GM18507 (cell line): Measurements from ENCODE around the gene TBX18.

Source experiments
- DNase-seq: peaks from one replicate; pipeline ENCODE4 v3.0.0; 2011; ENCODE audit warnings: low read depth; ENCODE audit not compliant: insufficient read length; ENCODE audit errors: extremely low spot score
- FAIRE-seq: peaks from 2 replicates; lab custom pipeline; 2011; peaks lifted over from hg19 to GRCh38; lab: Jason Lieb, UNC

Gene TBX18

DNA sequence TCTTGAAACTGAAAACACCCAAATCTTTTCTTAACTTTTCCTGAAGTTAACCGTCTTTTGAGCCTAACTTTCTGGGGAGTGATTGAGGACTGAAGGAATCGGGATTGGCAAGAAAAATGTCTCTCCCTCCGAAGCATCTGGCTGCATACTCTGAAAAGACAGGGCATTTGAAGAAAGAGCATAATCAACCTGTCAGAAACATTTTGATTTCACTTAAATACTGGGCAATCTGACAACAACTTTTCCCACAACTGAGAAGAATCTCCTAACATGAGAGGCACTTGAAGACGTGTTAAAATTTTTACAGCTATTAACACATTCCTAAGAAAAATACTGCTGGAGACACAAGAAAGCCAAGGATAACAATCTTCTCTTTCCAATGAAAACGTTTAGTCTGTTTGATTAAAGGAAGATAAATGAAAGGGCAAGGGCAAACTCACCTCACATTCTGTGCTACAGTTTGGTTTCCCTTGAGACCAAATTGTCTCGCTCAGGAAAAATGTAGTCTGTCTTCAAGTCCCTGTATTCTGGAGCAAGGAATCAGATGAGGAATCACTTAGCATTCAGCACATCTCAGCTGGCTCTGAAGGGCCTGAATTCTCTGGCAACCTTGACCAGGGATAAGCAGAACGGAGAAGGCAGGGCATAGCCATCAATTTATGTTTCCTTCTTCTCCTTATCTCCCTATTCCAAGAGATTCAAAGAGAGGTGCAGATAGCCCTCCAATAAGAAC, 76.1 kb downstream of the TBX18 start:
- DNase-seq (no peak), FAIRE-seq (no peak)

DNA sequence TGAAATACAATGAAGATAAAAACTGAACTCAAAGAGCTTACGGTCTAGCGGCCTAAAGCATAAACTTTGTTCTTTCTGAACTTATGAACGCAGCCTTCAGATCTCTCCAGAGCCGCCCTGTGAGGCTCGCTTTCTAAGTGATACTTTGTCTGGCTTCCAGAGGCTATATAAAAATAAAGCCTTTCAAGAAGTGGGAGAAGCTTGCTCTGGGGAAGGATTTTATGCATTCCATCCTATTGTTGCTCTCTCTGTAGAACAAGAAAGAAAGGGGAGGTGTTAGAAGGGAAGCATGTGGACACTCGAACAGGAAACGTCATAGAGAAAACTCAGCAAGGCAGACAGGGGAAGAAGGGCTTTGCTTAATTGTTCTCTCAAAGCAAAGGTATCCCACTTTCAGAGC, 77.0 kb downstream of the TBX18 start:
- DNase-seq: no peak
- no peak for FAIRE-seq

- DNase-seq: no peak
- peak; percentile 66 for FAIRE-seq
These were observed 78.3 kb downstream of the TBX18 start for GRCh38 chr6:84685983-84686584.

DNA sequence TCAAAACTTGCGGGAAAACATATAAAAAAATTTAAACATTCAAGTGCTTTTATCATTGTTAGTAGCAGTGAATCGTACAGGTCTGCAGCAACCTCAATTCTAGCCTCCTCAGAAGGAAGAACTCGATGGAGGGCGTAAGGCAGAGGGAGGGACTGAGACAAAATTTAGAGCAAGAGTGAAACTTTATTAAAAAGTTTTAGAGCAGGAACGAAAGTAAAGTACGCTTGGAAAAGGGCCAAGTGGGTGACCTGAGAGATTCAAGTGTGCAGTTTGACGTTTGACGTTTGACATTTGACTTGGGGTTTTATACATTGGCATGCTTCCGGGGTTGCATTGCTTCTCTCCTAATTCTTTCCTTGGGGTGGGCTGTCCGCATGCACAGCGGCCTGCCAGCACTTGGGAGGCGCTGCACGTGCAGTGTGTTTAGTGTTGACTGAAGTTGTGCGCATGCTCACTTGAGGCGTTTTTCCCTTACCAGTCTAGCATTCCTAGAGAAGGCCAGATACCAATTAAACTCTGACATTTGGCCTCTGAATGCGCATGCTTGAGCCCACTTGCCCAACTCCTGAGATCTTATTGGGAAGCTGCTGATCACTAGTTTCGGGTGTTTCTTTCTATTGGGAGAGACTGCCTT, 82.6 kb downstream of the TBX18 start:
- FAIRE-seq (no peak), DNase-seq (no peak)

DNA sequence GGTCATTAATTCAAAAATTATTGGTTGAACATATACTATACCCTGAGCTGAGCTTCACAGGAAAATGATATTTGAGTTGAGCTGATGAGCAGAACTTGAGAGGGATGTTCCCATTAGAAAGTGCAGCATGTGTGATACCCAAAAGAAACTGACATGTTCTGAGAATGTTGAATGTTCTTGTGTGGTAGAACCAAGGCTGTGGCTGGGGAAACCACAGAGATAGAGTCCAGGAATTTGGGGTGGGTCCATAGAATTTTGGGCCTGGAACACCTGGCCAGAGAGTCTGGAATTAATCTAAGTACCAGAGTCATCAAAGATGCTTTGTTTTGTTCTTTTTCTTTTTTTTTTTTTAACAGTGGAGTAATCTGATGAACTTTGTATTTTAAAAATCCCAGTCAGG, 88.7 kb downstream of the TBX18 start:
- FAIRE-seq: no peak
- no peak for DNase-seq

DNA sequence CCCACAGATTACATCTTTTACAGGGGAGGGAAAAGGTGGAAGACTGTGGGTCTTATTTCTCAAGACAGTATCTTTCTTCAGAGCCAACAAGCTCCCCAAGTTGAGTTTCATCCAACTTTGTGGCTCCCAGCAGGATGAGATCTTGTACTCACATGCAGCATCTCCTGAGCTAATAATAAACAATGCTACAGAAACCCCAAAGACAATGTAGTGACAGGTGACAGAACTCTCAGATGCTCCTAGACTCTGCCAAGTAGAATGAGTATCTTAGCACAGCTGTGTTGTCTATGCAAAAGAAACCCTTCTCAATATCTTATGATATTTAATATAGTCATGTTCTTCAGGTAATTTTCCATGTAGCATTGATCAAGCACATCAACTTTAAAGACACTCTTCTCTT, 90.0 kb downstream of the TBX18 start:
- DNase-seq: no peak
- FAIRE-seq: no peak

DNA sequence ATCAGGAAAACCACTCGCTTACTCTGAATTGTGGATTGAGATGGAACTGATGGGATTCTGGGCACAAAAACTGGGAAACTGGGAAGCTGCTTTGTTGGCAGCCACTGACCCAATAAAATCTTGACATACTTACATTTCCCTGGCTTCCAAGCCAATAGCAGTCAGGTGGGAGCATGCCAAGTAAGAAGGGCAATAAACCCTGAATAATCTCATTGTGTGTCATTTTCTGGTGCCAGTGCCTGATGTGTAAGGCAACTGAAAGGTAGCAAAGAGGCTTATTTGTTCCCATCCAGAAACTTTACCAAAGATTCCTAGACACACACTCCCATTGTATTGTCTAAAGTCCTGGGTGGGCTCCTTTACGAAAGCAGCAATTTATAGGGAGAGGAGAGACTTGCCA, 93.2 kb downstream of the TBX18 start:
- FAIRE-seq (no peak), DNase-seq (no peak)

DNA sequence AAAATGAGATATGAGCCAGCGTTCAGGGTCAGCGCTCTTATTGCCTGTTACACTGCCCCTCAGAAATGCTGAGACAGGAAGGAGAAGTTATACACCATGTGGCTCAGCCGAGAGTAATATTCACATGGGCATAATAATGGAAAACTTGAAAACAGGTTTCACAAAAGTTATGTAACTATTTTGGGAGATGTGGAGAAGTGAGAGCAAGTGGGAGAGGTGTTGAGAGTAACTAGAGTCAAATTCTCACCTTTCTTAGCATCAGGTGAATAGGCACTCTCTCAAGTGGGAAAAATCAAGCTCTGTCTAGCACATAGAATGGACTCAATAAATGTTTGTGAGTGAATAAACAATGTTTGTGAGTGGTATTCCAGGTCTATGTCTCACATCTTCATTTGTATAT, 94.5 kb downstream of the TBX18 start:
- FAIRE-seq (no peak), DNase-seq (no peak)

DNA sequence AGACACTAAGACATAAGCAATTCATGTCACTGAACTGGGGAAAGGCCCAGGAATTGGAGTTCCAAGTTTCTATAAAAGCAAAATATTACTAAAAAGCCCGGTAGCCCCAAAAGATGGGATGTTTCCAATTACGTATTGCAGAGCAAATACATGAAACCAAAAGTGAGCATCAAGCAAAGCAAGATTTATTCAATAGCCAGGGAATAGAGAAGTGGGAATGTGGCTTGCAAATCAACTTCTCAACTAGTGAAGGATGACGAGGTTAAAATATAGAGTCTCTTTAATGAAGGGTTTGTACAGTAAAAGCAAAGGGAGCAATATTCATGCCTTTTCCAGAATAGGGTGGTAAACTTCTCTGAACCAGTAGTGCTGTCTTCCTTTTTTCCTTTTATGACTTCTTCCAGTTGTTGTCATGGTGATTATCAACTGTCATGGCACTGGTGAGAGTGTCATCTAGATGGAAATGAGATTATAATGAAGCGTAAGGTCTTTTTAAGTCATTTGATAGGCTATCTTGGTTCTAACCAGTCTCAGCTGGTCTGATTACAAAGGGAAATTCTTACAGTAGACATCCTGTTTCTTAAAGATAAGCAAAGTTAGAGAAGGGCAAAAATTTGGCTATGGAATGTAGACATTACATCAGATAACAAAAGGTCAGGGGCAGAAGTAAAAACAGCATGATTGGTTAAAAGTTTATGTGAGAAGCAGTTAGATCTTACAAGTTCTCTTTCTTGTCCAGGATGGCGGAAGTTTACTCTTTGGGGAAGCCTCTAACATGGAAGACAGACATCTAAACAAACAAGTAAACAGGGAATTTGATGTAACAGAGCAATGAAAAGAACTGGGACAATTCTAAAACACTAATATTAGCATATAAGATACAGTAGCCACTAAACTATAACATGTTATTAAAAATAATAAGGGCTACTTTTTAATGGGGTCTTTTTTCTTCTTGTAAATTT, 96.9 kb downstream of the TBX18 start:
- FAIRE-seq: no peak
- no peak for DNase-seq

DNA sequence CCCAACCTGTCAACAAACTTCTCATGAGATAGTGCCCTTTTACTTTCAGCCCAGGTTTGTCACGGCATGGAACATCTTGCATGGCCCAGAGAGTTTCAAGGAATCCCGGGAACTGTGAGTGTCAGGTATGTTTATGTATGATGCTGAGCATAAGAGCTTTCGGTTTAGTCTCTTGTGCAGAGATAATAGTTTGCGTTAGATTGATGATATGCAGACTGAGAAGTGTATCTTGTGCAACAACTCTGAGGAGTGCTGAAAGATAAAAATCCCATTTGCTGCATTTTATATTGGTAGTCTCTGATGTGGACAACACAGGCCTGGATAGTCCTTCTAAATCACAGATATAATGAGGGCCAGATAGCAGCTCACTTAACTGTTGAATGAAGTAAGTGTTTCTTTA, 99.0 kb downstream of the TBX18 start:
- FAIRE-seq: no peak

GRCh38 chr6:84663866-84664265, 100.5 kb downstream of the TBX18 start:
- FAIRE-seq (no peak), DNase-seq (no peak)

More for the DNA sequence above, 99.0 kb downstream of the TBX18 start:
- no peak for DNase-seq

GRCh38 chr6:84657486-84657885, 106.9 kb downstream of the TBX18 start:
- FAIRE-seq: no peak
- no peak for DNase-seq

DNA sequence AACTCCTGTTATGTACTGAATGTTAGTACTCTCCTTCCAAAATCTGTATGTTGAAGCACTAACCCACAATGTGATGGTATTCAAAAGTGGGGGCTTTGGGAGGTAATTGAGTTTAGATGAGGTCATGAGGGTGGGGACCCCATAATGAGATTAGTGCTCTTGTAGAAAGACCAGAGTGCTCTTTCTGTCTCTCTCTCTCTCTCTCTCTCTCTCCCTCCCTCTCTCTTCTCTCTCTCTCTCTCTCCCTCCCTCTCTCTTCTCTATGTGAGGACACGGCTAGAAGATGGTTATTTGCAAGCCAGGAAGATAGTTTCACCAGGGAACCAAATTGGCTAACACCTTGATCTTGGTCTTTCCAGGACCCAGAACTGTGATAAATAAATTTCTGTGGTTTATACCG, 107.4 kb downstream of the TBX18 start:
- DNase-seq (no peak), FAIRE-seq (no peak)

DNA sequence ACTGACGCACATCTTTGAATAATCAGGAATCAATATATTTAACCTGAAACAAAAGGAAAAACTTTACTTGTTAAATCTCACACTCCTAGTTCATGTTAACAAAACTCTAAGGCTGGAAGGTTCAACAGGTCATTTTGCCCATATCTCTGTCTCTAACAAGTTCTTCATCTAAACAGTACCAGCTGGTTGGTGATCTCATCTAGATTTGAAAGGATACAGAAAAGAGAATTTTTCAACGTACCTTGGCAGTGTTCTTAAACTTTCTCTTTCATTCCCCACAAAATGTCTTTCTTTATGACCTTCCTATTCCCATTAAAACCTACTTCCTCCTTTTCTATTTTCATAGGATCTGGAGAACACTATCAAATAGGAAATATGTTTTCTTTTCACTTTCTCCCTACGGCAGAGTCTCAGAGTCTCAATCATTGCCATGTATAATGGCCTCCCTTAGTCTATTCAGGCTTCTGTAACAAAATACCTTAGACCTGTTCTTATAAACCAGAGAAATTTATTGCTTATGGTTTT, 111.3 kb downstream of the TBX18 start:
- DNase-seq: no peak
- no peak for FAIRE-seq

- DNase-seq (no peak), FAIRE-seq (no peak)
These were observed 111.9 kb downstream of the TBX18 start for GRCh38 chr6:84652356-84653026.

DNA sequence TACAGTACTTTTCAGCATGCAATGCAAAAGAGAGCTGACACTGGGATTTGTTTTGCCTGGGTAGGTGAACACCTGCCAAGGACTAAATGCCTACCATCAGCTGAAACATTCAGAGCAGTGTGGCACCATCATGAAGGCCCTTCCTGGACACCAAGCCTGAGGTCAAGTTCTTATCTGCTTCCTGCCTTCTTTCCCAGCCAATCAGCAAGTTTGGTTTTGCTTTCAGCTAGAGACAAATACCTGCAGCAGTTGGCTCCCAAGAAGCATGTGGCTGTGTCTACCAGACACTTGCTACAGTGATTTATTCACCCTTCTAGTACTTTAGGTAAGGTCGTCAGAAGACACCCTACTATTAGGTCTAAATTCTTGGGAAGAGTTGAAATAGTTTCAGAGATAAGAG, 112.8 kb downstream of the TBX18 start:
- no peak for DNase-seq

GRCh38 chr6:84648444-84648843, 116.0 kb downstream of the TBX18 start:
- no peak for FAIRE-seq
- DNase-seq: no peak

More for the DNA sequence above, 112.8 kb downstream of the TBX18 start:
- FAIRE-seq: no peak

DNA sequence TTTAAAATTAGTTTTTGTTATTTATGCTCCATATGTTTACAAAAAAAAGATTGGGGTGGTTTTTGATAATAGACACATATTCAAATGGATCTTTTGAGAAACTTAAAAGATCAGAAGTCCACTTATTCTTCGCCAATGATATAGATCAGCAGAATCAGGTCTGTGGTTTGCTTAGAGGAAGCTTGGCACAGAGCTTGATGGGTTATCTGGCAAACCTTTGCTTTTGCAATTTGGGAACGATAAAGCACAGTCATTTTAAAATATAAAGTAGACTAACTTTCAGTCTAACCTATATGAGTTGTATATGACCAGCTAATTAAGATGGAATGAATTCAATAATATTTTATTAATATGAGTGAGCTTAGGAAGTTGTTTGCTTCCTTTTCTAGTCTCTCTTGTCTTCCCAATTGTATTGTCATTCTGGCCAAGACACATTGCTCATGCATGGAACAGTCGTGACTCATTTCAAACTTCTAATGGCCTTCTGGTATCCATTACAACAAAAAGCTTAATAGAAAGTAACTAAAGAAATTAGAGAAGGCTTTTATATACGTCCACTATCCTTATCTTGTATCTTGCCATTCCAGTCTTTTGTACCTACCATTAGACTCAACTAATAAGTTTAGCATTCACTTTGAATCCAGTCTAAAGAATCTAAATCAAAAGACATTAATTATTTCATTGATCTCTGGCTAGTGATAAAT, 118.7 kb downstream of the TBX18 start:
- FAIRE-seq (no peak), DNase-seq (no peak)

GRCh38 chr6:84645000-84645399, 119.4 kb downstream of the TBX18 start:
- no peak for FAIRE-seq
- no peak for DNase-seq
